Measurements from ENCODE around the gene ZHX3. TPM values are rescaled to one million over a fixed set of nuclear protein-coding genes. Genes with fewer than 3 reads are reported as not detected.
A peak's percentile ranks its signal among the peaks of the same experiment; 100 is the strongest.

ZHX3 gene
- total RNA-seq, 1 donor from 2014 or later, result 13.4 TPM

DNA sequence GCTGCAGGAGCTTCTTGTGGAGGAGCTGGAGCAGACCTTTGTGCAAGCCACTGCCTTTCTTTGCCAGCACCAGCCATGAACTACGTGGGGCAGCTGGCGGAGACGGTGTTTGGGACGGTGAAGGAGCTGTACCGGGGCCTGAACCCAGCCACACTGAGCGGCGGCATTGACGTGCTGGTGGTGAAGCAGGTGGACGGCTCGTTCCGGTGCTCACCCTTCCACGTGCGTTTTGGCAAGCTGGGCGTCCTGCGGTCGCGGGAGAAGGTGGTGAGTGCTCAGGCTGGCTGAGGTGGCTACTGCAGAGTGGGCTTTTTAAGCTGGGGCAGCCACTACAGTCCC is 28.2 kb upstream of the ZHX3 start:
- no peak overlapping the region for H3K4me3 ChIP-seq (ENCODE audit: low read depth, low read length)
- TF ChIP-seq, protein P1, sequence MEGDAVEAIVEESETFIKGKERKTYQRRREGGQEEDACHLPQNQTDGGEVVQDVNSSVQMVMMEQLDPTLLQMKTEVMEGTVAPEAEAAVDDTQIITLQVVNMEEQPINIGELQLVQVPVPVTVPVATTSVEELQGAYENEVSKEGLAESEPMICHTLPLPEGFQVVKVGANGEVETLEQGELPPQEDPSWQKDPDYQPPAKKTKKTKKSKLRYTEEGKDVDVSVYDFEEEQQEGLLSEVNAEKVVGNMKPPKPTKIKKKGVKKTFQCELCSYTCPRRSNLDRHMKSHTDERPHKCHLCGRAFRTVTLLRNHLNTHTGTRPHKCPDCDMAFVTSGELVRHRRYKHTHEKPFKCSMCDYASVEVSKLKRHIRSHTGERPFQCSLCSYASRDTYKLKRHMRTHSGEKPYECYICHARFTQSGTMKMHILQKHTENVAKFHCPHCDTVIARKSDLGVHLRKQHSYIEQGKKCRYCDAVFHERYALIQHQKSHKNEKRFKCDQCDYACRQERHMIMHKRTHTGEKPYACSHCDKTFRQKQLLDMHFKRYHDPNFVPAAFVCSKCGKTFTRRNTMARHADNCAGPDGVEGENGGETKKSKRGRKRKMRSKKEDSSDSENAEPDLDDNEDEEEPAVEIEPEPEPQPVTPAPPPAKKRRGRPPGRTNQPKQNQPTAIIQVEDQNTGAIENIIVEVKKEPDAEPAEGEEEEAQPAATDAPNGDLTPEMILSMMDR (conservative IDR thresholded peaks at IDR 0.05; ENCODE audit: low read depth, low read length), result no peak
- DNase-seq (ENCODE audit: low read depth), result no peak

DNA sequence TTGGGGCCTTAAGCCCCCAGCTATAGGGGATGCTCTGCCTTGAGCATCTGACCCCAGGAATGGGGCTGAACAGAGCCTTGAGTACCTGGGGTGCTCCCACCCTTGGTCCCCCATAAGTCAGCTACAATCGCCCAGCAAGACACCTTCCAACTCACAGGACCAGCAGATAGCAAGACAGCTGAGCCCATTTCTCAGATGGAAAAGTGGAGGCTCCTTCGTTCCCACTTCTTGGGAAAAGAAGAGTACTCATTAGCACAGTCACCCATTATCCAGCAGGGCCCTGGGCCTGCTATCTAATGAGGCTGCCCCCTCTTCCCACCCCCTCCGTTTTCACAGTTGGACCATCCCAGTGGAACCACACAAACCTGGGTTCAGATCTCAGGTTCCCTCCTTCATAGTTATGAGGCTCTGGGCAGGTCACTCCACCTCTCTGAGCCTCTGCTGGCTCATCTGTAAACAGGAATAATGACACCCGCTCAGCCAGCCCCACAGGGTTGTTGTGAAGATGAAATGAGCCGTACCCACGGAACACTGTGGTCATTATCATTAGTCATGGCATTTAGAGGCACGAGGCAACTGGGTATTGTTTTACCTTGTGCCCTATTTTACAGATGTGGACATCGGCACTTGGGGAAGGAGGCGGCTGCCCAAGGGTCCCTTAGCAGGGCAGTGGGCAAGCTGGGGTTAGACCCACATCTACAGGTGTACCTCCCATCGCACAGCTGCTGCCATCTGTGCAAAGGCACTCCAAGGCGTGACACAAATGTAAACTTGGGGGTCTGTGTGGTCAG is 27.6 kb upstream of the ZHX3 start:
- H3K4me3 ChIP-seq (ENCODE audit: low read depth, low read length), result no peak overlapping the region
- TF ChIP-seq, protein P1 (conservative IDR thresholded peaks at IDR 0.05; ENCODE audit: low read depth, low read length), result no peak
- no peak for DNase-seq (ENCODE audit: low read depth)

DNA sequence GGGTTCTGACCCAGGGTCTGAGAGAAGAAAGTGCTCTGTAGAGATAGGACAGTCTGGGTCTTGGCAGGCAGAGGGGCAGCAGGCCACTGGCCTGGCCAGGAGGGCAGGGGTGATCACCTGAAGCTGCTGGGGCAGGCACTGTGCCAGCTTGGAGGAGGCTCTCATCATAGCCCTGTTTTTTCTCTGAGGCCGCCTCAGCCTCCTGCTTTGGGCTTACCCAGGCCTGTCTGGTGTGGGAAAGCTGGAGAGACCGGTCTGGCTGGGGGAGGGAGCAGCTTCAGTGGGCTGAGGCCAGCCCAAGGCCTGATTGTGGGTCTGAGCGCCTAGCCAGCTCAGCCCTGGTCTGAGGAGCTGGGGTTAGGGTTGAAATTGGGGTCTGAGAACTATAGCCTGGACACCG is 26.9 kb upstream of the ZHX3 start:
- TF ChIP-seq, protein P1 (conservative IDR thresholded peaks at IDR 0.05; ENCODE audit: low read depth, low read length), result no peak

DNA sequence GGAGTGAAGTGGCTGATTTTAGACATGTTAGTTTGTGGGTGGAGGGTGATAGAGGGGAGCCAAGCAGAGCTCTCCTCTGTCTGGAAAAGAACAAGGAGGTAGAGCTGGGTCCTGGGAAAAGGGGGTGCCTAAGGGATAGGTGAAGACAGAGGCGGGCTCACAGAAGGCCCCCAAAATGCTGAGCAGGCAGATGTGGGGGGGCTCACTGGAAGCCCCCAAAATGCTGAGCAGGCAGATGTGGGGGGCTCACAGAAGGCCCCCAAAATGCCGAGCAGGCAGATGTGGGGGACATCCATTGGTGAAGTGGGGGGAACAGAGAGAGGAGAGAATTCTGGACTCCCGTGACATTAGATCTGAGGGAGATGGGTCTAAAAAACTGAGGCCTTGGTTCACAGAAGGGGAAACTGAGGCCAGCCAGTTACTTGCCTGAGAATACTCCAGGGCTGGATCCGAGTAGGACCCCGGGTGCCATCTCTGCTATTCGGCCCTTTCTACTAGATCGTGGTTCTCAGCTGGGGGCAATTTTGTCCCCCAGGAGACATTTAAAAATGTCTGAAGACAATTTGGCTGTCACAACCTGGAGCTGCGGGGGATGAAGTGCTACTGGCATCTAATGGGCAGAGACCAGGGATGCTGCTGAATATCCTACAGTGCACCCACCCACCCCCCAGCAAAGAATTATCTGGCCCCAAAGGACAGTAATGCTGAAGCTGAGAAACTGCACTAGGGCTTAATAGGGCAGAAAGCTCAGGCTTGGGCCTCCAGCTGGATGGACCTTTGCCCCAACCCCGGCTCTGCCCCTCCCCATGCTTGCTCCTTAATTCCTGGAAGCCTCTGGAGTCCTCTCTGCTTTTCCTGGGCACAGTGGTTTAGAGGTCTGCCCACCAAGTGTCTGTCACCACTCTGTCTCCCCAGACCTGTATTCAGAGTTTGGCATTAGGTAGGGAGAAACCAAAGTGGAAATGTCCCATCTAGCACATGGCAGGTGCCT is 25.2 kb upstream of the ZHX3 start:
- DNase-seq (ENCODE audit: low read depth), result no peak
- TF ChIP-seq, protein P1 (conservative IDR thresholded peaks at IDR 0.05; ENCODE audit: low read depth, low read length), result no peak
- H3K4me3 ChIP-seq (ENCODE audit: low read depth, low read length), result peak overlapping the region; percentile 92

More for the DNA sequence above, 26.9 kb upstream of the ZHX3 start:
- H3K4me3 ChIP-seq (ENCODE audit: low read depth, low read length), result peak overlapping the region; percentile 14
- no peak for DNase-seq (ENCODE audit: low read depth)

DNA sequence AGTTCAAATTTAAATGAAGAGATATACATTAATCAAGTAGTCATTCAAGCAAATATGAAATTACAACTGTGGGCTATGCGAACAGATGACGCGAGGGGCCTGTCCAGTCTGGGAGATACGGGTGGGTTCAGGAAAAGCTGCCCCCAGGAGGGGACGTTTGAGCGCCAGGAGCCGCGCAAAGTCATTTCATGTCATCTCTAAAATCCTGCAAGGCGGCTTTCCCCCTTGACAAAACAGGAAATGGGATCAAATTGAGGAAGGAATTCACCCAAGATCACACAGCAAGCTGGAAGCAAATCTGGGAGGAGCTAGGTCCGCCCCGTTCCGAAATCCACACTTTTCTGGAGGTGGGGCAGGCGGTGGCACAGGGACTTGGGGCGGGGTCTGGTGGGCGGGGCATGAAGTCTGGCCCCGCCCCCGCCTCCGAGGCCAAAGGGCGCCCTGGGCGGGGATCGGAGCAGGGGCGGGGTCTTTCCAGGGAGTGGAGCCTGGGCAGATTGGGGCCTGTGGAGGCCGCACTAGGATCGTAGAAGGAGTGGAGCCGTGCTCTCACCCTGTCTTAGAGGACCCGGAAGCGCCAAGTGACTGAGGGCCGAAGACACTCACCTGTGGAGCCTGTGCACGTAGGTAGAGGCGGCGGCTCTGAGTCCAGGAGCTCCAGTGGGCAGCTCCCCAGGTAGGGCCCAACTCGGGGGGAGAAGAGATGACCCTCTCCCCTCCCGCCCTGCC is 23.0 kb upstream of the ZHX3 start, which contains the start of gene LPIN3:
Gene LPIN3, plus strand, starts transcription at position 495 of the 729 bp plus-strand sequence. CDS start 4,983 bp downstream, outside the sequence.
- peak; percentile 49 for DNase-seq (ENCODE audit: low read depth)
- TF ChIP-seq, protein P1 (conservative IDR thresholded peaks at IDR 0.05; ENCODE audit: low read depth, low read length), result no peak
- H3K4me3 ChIP-seq (ENCODE audit: low read depth, low read length), result peak within 1 kb of the TSS; percentile 92

DNA sequence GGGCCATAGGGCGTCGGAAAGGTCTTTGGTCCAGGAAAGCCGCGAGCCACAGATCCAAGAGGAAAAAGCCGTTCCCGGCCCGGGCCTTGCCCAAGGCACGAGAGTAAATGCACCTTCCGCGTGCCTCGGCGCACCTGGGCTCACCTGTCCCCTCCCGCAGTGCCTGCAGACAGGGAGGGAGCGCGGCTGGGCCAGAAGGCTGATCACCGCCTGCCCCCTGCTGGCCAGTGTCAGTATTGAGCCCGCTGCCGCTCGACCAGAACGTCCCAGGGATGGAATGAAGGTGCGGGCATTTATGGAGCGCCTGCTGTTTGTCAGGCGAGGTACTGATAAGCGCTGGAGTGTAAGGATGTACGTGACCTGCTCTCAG is 22.4 kb upstream of the ZHX3 start:
- DNase-seq (ENCODE audit: low read depth), result no peak
- TF ChIP-seq, protein P1 (conservative IDR thresholded peaks at IDR 0.05; ENCODE audit: low read depth, low read length), result peak; percentile 90
- peak overlapping the region; percentile 92 for H3K4me3 ChIP-seq (ENCODE audit: low read depth, low read length)
